ENCODE data around the gene RAB29.
A peak's percentile ranks its signal among the peaks of the same experiment; 100 is the strongest.
"Not testable (repeated sequence)": the region's sequence is repeated elsewhere in the genome, so short reads cannot be mapped to it uniquely, and the experiment has no call there.

Gene RAB29, protein sequence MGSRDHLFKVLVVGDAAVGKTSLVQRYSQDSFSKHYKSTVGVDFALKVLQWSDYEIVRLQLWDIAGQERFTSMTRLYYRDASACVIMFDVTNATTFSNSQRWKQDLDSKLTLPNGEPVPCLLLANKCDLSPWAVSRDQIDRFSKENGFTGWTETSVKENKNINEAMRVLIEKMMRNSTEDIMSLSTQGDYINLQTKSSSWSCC

DNA sequence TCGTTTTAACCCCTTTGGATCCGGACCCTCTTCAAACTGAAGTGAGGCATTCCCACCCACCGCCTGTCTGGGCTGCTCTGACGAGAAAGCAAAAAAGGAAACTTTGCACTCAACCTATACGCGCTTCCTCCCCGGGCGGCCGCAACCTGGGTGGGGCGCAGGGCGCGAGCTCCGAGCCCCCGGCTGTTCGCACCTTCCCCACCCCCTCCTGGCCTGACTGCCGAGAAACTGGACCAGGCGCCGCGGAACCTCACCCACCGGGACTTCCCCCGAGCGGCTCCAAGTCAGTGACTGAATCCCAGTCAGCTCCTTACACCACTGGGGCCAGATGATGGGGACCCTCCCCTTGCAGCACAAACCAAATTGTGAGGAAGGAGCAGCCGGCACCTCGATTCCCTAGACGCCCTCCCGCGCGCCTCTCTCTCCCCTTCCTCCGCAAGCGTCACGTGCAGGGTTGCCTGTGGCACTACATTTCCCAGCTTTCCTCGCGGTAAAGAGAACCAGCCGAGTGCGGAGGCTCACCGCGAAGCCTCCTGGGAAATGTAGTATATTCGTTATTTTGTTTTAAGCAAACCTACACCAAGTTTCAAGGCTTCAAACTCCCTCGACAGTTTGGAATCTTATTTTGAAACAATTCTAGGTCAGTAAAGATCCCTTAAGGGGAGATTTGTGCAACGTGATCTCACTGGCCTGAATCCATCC is at the start of gene RAB29:
Gene RAB29 (minus strand): TSS at position 468 of the 702 bp plus-strand sequence. CDS start 526 bp downstream, outside the sequence.
- H3K4me3 ChIP-seq (ENCODE audit: low read depth, low read length): peak within 1 kb of the TSS; percentile 70
- peak; percentile 93 for DNase-seq
- no peaks in the 10 kb centered on the region for H3K27me3 ChIP-seq (ENCODE audit: insufficient read depth, low read depth, severe bottlenecking)
- H3K27ac ChIP-seq: peak within 1 kb of the TSS; percentile 23
- H3K9me3 ChIP-seq (ENCODE audit: severe bottlenecking): peaks cover 7% of the 10 kb centered on the region
- no peak for TF ChIP-seq CTCF (IDR thresholded peaks at IDR 0.05; ENCODE audit: low read depth, low read length)
- peaks cover 3% of the 10 kb centered on the region for H3K36me3 ChIP-seq

DNA sequence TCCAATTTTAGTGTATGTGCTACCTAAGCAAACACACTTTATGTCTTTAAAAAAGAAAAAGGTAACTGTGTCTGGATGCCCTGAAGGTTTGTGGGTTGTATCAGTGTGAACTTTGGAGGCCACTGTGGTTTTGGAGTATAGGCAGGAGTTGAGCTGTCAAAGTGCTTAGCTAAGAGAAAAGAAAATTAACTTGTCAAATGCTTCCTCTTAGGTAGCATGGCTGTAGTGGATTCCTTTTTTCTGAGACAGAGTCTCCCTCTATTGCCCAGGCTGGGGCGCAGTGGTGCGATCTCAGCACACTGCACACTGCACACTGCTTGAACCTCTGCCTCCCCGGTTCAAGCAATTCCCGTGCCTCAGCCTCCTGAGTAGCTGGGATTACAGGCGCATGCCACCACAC is 48.9 kb upstream of the RAB29 start:
- Histone ChIP-seq H3K4me3 (ENCODE audit: low read depth, low read length) (no peak overlapping the region), H3K27ac (no peak overlapping the region), H3K36me3 (no peaks in the 10 kb centered on the region), H3K27me3 (ENCODE audit: insufficient read depth, low read depth, severe bottlenecking) (no peaks in the 10 kb centered on the region), H3K9me3 (ENCODE audit: severe bottlenecking) (no peaks in the 10 kb centered on the region)
- TF ChIP-seq CTCF (IDR thresholded peaks at IDR 0.05; ENCODE audit: low read depth, low read length): no peak
- no peak for DNase-seq

- H3K9me3 ChIP-seq (ENCODE audit: severe bottlenecking); H3K27ac ChIP-seq; H3K36me3 ChIP-seq; DNase-seq; H3K4me3 ChIP-seq (ENCODE audit: low read depth, low read length); H3K27me3 ChIP-seq (ENCODE audit: insufficient read depth, low read depth, severe bottlenecking): not testable (repeated sequence)
These were observed 48.0 kb upstream of the RAB29 start for GRCh38 chr1:205823260-205823659.

DNA sequence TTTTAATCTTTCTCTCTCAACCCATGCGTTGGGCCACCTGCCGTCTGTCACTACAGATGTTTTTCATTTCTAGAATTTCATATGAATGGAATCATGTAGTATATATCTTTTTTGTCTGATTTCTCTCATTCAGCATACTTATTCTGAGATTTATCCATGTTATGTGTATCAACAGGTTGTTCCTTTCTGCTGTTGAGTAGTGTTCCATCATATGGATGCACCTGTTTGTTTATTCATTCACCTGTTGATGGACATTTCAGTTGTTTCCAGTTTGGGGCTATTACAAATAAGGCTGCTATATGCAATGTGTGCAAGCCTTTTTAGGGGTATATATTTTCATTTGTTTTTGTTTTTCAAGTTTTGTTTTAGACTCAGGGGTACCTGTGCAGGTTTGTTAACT is 47.1 kb upstream of the RAB29 start:
- Histone ChIP-seq H3K27ac (no peak overlapping the region), H3K27me3 (ENCODE audit: insufficient read depth, low read depth, severe bottlenecking) (no peaks in the 10 kb centered on the region), H3K36me3 (no peaks in the 10 kb centered on the region), H3K9me3 (ENCODE audit: severe bottlenecking) (no peaks in the 10 kb centered on the region), H3K4me3 (ENCODE audit: low read depth, low read length) (no peak overlapping the region)
- TF ChIP-seq CTCF (IDR thresholded peaks at IDR 0.05; ENCODE audit: low read depth, low read length): no peak
- DNase-seq: no peak

DNA sequence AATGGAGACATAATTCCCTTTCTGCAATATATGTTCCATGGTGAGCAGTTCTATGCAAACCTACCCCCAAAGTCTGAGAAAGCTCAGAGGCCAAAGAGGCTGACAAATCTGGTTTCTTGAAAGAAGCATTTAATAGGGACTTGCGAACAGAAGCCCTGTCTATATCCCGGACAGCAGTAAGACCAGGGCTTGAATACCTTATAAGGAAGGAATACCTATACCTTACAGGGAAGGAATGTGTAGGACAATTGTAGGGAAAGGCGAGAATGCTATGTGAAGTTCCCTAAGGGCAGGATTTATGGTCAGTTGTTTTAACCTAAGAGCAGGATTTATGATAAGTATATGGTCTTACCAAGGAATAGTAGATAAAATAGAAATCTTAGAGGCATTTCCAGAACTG is 42.7 kb upstream of the RAB29 start:
- no peak for TF ChIP-seq CTCF (IDR thresholded peaks at IDR 0.05; ENCODE audit: low read depth, low read length)
- H3K27me3 ChIP-seq (ENCODE audit: insufficient read depth, low read depth, severe bottlenecking): no peaks in the 10 kb centered on the region
- DNase-seq: no peak
- H3K4me3 ChIP-seq (ENCODE audit: low read depth, low read length): no peak overlapping the region
- no peaks in the 10 kb centered on the region for H3K9me3 ChIP-seq (ENCODE audit: severe bottlenecking)
- no peaks in the 10 kb centered on the region for H3K36me3 ChIP-seq
- no peak overlapping the region for H3K27ac ChIP-seq

DNA sequence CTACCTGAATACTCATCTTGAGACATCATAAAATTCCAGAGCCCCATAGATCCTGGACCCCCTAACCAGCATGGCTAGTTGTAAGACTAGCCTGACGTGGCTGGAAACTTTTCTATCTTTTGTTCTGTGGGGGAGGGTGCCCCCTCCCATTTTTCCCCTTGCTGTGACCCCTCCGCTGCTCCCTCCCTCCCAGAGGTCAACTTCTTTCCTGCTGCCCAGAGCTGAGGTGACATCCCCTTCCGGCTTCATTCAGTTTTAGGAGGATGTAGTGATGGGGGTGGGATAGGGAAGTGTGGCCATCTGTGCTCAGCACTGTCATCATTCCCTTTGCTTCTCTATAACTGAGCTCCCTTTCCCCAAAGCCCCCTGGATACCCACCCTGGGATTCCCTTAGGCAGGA is 42.1 kb upstream of the RAB29 start:
- DNase-seq: no peak
- Histone ChIP-seq H3K4me3 (ENCODE audit: low read depth, low read length) (no peak overlapping the region), H3K27ac (no peak overlapping the region), H3K27me3 (ENCODE audit: insufficient read depth, low read depth, severe bottlenecking) (no peaks in the 10 kb centered on the region), H3K9me3 (ENCODE audit: severe bottlenecking) (no peaks in the 10 kb centered on the region), H3K36me3 (no peaks in the 10 kb centered on the region; the same call in 1 of the 2 replicates)
- no peak for TF ChIP-seq CTCF (IDR thresholded peaks at IDR 0.05; ENCODE audit: low read depth, low read length)

All from WERI-Rb-1 (cell line).